HAP-1 (cell line): ENCODE results near the gene SGTB.

Experiments
- DNase-seq, 2 experiments: peaks; one replicate each; pipeline ENCODE4 v3.0.0-alpha.2; 2016 to 2020; ENCODE audit warnings: low spot score in 2 of 2
- H3K27me3 ChIP-seq: fragments of 250-450 bp; sonication (Bioruptor Pico); 2 replicates; pipeline ENCODE4 v1.5.1; 2020; ENCODE audit warnings: low read depth, mild to moderate bottlenecking, moderate library complexity
- H3K36me3 ChIP-seq: fragments of 250-450 bp; sonication (Bioruptor Pico); replicated peaks from 2 replicates; pipeline ENCODE4 v1.5.1; 2020; ENCODE audit warnings: mild to moderate bottlenecking
- H3K4me1 ChIP-seq: fragments of 250-450 bp; sonication (Bioruptor Pico); 2 replicates; pipeline ENCODE4 v1.5.1; 2020; ENCODE audit warnings: mild to moderate bottlenecking
- H3K4me3 ChIP-seq: fragments of 250-450 bp; sonication (Bioruptor Pico); 2 replicates; pipeline ENCODE4 v1.5.1; 2020; ENCODE audit warnings: mild to moderate bottlenecking, moderate library complexity
- H3K9me3 ChIP-seq: fragments of 250-450 bp; sonication (Bioruptor Pico); 2 replicates; pipeline ENCODE4 v1.5.1; 2020; ENCODE audit warnings: mild to moderate bottlenecking, moderate library complexity
- in situ Hi-C: fragments of 300-500 bp; cut with MboI; formaldehyde crosslinking; loops from 3 replicates; pipeline ENCODE4 v1.14.3; 2020; ENCODE audit warnings: low sequenced_read_pairs, inconsistent platforms, mixed read lengths

The SGTB gene

DNA sequence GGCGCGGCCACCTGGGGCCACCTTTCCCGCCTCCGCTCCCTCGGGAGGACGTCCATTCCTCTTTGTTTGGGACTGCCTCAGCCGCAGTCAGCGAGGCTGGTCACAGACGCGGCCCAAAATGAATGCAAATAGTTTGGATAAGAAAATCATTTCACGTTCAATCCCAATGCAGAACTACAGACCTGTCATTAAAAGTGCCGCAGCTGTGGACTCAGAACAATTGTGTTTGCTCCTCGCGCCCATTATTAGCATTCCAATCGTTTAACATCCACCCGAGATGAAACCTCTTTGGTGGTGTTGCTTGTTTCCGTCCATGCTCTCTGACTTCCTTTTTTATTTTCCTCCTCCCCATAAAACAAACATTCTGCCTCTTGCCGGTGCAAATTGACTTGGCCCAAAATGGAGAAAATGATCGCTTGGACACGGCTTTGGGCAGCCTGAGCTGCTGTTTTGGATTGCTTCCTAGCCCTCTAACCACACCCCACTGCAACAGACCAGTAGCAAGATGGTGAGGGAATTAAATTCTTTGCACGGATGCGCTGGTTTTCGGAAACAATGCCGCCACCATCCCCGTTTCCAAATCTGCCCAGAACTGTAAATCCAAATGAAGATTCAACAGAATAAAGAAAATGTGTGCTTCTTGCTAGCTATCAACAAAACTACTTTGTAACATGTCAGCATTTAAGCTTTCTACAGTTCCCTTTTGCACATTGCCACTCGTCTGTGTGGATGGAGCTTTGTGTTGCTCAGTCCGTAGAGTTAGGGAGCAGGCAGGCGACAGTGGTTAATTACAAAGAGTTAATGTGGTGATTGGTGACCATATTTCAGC, 880 bp upstream of the SGTB start:
- Histone ChIP-seq H3K36me3 (peaks cover 12% of the 10 kb centered on the region), H3K9me3 (no peaks in the 10 kb centered on the region), H3K4me3 (peak overlapping the region; percentile 85), H3K4me1 (peaks cover 17% of the 10 kb centered on the region), H3K27me3 (no peaks in the 10 kb centered on the region)
- in situ Hi-C loops = no loop called here
- peak; percentile 71 to 72 for DNase-seq

DNA sequence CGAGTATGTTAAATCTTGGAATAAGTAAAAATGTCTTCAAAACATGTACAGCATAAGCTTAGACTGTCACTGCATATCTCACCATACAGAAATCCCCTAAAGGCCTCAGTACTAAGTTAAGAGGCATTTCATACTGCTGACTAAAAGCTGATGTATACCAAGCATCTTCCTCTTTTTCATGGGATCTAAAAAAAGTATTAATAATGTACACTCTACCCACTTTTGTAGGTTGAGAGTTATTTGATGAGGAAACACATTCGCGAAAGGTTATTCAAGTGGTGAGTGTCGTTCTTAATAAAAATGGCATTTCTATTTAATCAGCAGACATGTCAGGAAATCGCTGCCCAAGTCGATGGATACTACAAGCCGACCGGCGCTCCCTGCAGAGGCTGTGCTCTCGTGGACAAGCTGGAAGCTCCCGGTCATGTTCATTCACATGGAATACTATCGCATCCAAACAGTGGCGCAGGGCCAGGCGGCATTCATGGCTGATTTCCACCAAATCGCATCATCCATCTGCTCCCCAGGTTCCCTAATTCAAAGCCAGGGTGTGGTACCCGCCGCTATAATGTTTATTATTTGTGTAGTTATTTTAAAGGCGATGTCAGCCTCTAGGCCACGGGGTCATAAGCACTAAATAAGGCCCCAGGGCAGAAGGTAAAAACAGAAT, 724 bp downstream of the SGTB start:
- H3K4me1 ChIP-seq = peaks cover 17% of the 10 kb centered on the region
- peak overlapping the region; percentile 85 for H3K4me3 ChIP-seq
- in situ Hi-C loops = no loop called here
- H3K36me3 ChIP-seq = peaks cover 28% of the 10 kb centered on the region
- H3K27me3 ChIP-seq = no peaks in the 10 kb centered on the region
- peak; percentile 41 to 75 for DNase-seq
- H3K9me3 ChIP-seq = no peaks in the 10 kb centered on the region

DNA sequence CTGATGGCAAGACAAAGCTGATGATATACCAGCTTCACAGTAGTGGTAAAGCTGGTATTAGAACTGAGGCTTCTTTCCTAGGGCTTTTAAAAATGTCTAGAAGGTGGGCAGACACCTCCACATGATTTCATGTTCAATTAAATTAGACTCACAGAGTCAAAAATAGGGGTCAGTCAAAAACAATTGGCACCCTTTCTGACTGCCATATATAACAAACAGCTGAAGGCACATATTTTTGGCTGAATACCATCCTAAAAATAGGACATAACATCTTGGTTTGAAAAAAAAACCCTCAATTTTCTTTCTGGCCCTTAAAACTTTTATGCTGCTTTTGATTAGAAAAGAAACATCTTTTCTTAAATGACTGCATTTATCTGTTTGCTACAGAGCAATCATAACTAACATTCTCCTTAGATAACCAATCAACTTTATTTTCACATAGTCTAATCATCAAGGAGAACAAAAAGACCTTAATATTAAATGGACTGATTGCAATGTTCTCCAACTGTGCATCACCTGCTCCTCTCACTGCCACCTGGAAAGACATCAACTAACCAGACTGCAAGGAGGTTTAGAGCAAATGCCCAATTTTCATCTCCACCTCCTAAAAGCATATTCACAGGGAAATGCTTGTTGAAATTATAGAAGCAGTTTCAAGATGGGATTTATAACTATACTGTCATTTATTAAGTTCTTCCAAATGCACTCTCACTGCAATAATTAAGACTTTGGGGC, 3.2 kb downstream of the SGTB start:
- Histone ChIP-seq H3K36me3 (peaks cover 36% of the 10 kb centered on the region), H3K9me3 (no peaks in the 10 kb centered on the region), H3K27me3 (no peaks in the 10 kb centered on the region), H3K4me1 (peaks cover 9% of the 10 kb centered on the region), H3K4me3 (no peak overlapping the region)
- in situ Hi-C loops = no loop called here
- no peak for DNase-seq

- Histone ChIP-seq H3K4me1 (no peaks in the 10 kb centered on the region), H3K27me3 (no peaks in the 10 kb centered on the region), H3K36me3 (peaks cover 22% of the 10 kb centered on the region), H3K4me3 (no peak overlapping the region), H3K9me3 (no peaks in the 10 kb centered on the region)
- in situ Hi-C loops = no loop called here
- DNase-seq = no peak
Observed at GRCh38 chr5:65708145-65708544, 13.8 kb downstream of the SGTB start.

DNA sequence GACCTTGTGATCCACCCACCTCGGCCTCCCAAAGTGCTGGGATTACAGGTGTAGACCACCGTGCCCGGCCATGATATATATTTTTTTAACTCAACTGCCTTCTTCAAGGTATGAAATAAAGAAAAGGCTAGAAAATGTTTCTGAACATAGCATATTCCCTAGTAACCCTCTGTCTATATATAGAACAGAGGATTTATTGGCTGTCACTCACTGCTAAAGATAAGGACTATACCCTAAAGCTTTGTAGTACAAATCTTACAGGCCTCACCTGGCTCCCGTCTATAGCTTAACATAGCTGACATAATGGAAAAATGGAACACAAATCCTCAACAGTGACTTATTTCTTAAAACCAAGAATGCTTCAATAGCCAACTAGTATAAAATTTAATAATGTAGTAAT, 14.2 kb downstream of the SGTB start:
- DNase-seq = no peak
- in situ Hi-C loops = no loop called here
- Histone ChIP-seq H3K36me3 (peaks cover 26% of the 10 kb centered on the region), H3K4me3 (no peak overlapping the region), H3K27me3 (no peaks in the 10 kb centered on the region), H3K4me1 (no peaks in the 10 kb centered on the region), H3K9me3 (no peaks in the 10 kb centered on the region)

DNA sequence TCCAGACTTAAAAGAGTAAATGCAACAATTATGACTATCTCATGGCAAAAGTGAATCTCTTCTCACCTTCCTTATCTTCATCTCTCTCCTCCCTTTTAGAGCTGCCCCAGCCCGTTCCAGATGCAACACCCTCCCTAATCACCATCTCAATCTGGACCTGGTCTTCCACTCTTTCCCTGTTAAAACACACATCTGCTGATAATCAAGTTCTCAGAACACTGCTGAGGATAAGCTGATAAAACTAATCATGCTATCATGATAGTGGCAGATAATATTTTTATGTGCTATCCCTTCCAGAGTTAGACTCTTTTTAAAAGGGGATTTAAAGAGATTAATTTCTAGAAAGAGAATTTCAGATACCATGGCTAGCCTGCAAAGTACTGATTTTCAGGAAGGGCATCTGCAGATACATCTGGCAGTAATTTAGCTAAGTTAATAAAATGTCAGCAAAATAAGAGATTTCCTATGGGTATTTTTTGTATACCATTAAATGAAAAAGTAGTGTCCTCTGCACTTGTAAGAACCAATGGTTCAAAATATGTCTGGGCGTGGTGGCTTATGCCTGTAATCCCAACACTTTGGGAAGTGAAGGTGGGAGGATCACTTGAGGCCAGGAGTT, 17.2 kb downstream of the SGTB start:
- H3K4me3 ChIP-seq = no peak overlapping the region
- no peak for DNase-seq
- no peaks in the 10 kb centered on the region for H3K4me1 ChIP-seq
- H3K27me3 ChIP-seq = no peaks in the 10 kb centered on the region
- H3K36me3 ChIP-seq = peaks cover 18% of the 10 kb centered on the region
- in situ Hi-C loops = no loop called here
- H3K9me3 ChIP-seq = no peaks in the 10 kb centered on the region

- H3K4me1 ChIP-seq = no peaks in the 10 kb centered on the region
- no peaks in the 10 kb centered on the region for H3K9me3 ChIP-seq
- DNase-seq = no peak
- no peak overlapping the region for H3K4me3 ChIP-seq
- no peaks in the 10 kb centered on the region for H3K27me3 ChIP-seq
- peaks cover 11% of the 10 kb centered on the region for H3K36me3 ChIP-seq
- in situ Hi-C loops = no loop called here
Observed at GRCh38 chr5:65702036-65702435, 19.9 kb downstream of the SGTB start.

GRCh38 chr5:65699338-65699737, 22.6 kb downstream of the SGTB start:
- in situ Hi-C loops = no loop called here
- no peak for DNase-seq
- H3K4me1 ChIP-seq = no peaks in the 10 kb centered on the region

DNA sequence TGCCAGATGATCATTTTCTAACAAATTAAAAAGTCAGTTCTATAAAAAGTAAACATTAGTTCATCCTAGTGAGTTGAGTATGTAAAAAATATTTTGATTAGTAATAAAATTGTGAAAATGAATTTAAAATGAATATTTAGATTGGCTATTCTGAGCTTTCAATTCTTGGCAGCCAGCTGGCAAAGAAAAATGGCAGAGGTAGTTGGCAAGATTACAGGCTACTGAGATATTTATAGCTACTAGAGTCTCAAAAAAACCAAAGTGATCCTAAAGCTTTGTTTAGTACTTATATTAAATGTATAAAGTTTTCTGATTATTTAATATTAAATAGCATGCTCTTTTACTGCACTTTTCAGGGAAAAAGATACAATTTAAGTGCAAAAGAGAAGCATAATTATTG, 25.0 kb downstream of the SGTB start:
- Histone ChIP-seq H3K4me3 (no peak overlapping the region), H3K4me1 (no peaks in the 10 kb centered on the region), H3K9me3 (no peaks in the 10 kb centered on the region), H3K36me3 (peaks cover 3% of the 10 kb centered on the region), H3K27me3 (no peaks in the 10 kb centered on the region)
- DNase-seq = no peak
- in situ Hi-C loops = no loop called here

More at GRCh38 chr5:65699338-65699737, 22.6 kb downstream of the SGTB start:
- Histone ChIP-seq H3K27me3 (no peaks in the 10 kb centered on the region), H3K36me3 (peaks cover 7% of the 10 kb centered on the region), H3K4me3 (no peak overlapping the region), H3K9me3 (no peaks in the 10 kb centered on the region)

DNA sequence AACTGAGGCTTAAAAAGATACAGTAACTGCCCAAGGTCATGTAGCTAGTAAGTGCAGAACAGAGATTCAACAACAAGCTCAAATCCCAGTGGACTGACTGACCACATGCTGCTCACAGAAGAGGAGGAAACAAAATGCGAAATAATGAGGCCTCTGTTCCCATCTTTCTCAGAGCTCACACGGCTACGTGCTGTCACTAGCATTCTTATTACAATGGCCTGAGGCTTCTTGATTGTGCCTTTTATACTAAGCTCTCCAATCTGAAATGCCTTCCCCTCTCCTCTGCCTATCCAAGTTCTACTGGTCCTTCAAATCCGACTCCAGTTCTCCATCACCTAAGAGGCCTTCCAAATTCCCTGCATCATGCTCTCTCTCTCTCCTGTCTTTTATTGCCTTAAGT, 26.0 kb downstream of the SGTB start:
- Histone ChIP-seq H3K4me1 (no peaks in the 10 kb centered on the region), H3K9me3 (no peaks in the 10 kb centered on the region), H3K27me3 (no peaks in the 10 kb centered on the region), H3K36me3 (peaks cover 3% of the 10 kb centered on the region), H3K4me3 (no peak overlapping the region)
- in situ Hi-C loops = no loop called here
- no peak for DNase-seq

DNA sequence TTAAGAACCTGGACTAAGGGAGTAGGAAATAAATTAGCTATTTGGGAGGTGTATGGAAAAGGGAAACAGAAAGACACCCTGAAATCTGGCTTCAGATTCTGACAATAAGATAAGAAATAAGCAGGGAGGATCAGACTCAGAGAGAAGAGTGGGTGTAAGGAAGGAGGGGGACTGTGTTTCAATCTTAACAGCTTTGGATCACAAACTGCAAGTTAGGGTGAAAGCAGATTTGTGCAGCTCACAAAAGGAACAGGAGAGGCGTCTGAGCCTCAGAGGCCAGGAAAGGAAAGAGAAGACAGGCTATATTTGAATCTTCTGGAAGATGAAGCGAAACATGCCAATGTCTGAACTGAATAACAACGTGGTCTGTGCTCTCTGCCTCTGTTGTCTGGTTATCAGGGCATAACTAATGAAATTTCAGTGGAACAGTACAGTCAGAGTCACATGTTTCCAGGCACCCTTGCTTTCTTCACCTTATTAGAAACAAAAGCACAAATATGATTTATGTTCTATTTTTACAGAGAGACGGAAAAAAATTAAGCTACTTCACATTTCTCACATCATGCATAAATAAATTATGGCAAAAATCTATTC, 26.6 kb downstream of the SGTB start:
- Histone ChIP-seq H3K9me3 (no peaks in the 10 kb centered on the region), H3K4me1 (no peaks in the 10 kb centered on the region), H3K27me3 (no peaks in the 10 kb centered on the region), H3K36me3 (peaks cover 3% of the 10 kb centered on the region), H3K4me3 (no peak overlapping the region)
- DNase-seq = no peak
- in situ Hi-C loops = no loop called here

GRCh38 chr5:65693121-65693520, 28.8 kb downstream of the SGTB start:
- no peaks in the 10 kb centered on the region for H3K4me1 ChIP-seq
- H3K4me3 ChIP-seq = no peak overlapping the region
- no peaks in the 10 kb centered on the region for H3K27me3 ChIP-seq
- H3K9me3 ChIP-seq = no peaks in the 10 kb centered on the region
- H3K36me3 ChIP-seq = no peaks in the 10 kb centered on the region; the same call in none of the 2 replicates
- no peak for DNase-seq
- in situ Hi-C loops = no loop called here

GRCh38 chr5:65682148-65682547, 39.8 kb downstream of the SGTB start:
- in situ Hi-C loops = no loop called here
- Histone ChIP-seq H3K9me3 (no peaks in the 10 kb centered on the region; the same call in 1 of the 2 replicates), H3K4me3 (no peak overlapping the region), H3K27me3 (no peaks in the 10 kb centered on the region), H3K4me1 (no peaks in the 10 kb centered on the region), H3K36me3 (peaks cover 19% of the 10 kb centered on the region; the same call in 1 of the 2 replicates)
- DNase-seq = no peak
